GM10248 (cell line): ENCODE measurements around the gene NISCH.

ENCODE experiments used
- CTCF ChIA-PET: fragments of 300-600 bp; sonication (Branson Sonifier 250); formaldehyde crosslinking; extraction: SDS; loops from one replicate; lab custom pipeline; 2021; ENCODE audit warnings: antibody characterized with exemption; lab: Yijun Ruan, JAX
- POLR2A ChIA-PET: fragments of 350-650 bp; sonication (Branson Sonifier 250); formaldehyde crosslinking; extraction: SDS; loops from one replicate; lab custom pipeline; 2020; ENCODE audit warnings: antibody characterized with exemption; lab: Yijun Ruan, JAX
- DNase-seq: peaks from one replicate; pipeline ENCODE4 v3.0.0; 2012; ENCODE audit errors: extremely low spot score
- CTCF ChIP-seq: IDR thresholded peaks from 2 replicates; pipeline ENCODE4 v1.5.1; 2012; ENCODE audit warnings: mild to moderate bottlenecking, low read depth; ENCODE audit errors: extremely low read depth, missing control alignments, control extremely low read depth

The NISCH gene

DNA sequence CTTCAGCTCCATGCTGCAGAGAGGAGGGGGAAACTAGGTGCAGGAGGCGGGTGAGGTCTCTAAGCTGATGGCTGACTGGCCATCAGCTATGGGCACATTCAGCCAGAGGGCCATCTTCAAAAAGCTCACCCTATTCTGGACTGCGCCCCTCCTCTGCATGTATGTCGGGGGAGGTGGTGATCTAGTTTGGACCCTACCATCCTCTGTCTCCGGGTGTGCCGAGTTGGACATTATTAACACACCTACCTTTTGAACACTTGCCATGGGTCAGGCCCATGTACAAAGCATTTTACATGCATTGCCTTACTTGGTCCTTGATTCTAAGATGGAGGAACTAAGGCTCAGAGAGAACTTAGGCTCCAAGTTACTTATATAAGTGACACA is 1.4 kb downstream of the NISCH start:
- ChIA-PET POLR2A (no interaction called here), CTCF (interaction anchor here (1.7 to 7.9 kb wide), 3 partner anchors 10 to 44 kb away, joined by 5 to 60 read pairs (median 53); partner anchors contain the start of gene SEMA3G)
- TF ChIP-seq CTCF, result no peak
- no peak for DNase-seq

DNA sequence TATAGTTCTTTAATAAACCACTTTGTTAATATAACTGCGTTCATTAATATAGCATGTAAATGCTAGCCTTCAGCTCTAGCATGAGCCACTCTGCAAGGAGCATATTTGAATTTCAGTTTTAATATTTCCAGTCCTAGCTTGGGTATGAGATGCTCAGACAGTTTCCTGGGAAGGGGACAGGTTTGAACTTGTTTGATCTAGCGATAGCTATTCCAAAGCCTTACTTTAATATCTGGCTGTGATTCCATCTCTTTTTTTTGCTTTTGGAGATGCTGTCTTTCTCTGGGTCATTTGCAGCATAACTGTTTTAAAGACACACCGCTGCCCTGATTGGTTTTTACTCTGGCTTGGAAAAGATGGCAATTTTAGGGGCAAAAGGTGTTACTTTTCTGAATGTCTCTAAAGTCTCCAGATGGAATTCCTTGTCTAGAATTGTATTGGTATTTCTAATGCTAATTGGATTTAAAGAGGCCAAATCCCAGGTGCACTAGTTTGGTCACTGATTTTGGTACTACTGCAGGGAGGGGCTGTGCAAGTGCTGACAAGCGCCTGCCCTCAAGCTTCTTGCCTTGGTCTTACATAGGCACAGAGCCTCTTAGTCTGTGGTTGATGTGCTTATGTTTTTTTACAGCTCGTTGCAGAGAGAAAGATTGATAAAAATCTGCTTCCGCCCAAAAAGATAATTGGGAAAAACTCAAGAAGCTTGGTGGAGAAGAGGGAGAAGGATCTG is 2.8 kb downstream of the NISCH start:
- no peak for DNase-seq
- ChIA-PET POLR2A (interaction anchor here (1.1 kb wide), 1 partner anchor 78 kb away, joined by 3 read pairs; the partner anchor contains the start of gene UQCC5), CTCF (interaction anchor here (1.0 to 7.9 kb wide), 4 partner anchors 11 to 46 kb away, joined by 4 to 60 read pairs (median 29); partner anchors contain the start of gene SEMA3G)
- TF ChIP-seq CTCF, result no peak

GRCh38 chr3:52458770-52459545 is 3.6 kb downstream of the NISCH start:
- POLR2A ChIA-PET, result interaction anchor here (1.1 kb wide), 1 partner anchor 77 kb away, joined by 3 read pairs; the partner anchor contains the start of gene UQCC5
- DNase-seq, result no peak
- no peak for TF ChIP-seq CTCF
- CTCF ChIA-PET, result interaction anchor here (1.0 to 7.9 kb wide), 4 partner anchors 12 to 47 kb away, joined by 4 to 60 read pairs (median 29); partner anchors contain the start of gene SEMA3G

GRCh38 chr3:52461874-52462273 is 6.5 kb downstream of the NISCH start:
- ChIA-PET POLR2A (interaction anchor here (0.7 kb wide), 1 partner anchor 153 kb away, joined by 5 read pairs; no protein-coding TSS in a partner anchor), CTCF (interaction anchor here (1.2 to 7.9 kb wide), 3 partner anchors 8 to 15 kb away, joined by 3 to 60 read pairs (median 53); partner anchors contain the start of genes SEMA3G and TNNC1)
- TF ChIP-seq CTCF, result no peak
- no peak for DNase-seq

DNA sequence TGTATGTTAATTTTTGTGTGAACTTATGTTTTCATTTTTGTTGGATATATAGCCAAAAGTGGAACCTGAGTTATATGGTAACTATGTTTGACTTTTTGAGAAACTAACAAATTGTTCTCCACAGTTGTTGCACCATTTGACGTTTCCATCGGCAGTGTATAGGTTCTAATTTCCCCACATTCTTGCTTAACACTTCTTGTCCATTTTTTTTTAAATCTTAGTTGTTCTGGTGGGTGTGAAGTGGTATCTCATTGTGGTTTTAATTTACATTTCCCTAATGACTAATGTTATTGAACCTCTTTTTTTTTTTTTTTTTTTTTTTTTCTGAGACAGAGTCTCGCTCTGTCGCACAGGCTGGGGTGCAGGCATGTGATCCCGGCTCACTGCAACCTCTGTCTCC is 8.0 kb downstream of the NISCH start:
- ChIA-PET POLR2A (no interaction called here), CTCF (interaction anchor here (7.9 kb wide), 1 partner anchor 7 kb away, joined by 53 read pairs; no protein-coding TSS in a partner anchor)
- TF ChIP-seq CTCF, result no peak
- DNase-seq, result no peak

- ChIA-PET POLR2A (no interaction called here), CTCF (interaction anchor here (0.8 to 7.6 kb wide), 4 partner anchors 9 to 213 kb away, joined by 3 to 53 read pairs (median 3); partner anchors contain the start of gene TNNC1)
- no peak for TF ChIP-seq CTCF
- DNase-seq, result no peak
Measured at GRCh38 chr3:52468336-52468735, 12.9 kb downstream of the NISCH start.
